Right lobe of liver (tissue), 6 donors: ENCODE measurements around the gene DUSP5. TPM values are rescaled to one million over a fixed set of nuclear protein-coding genes. Genes with fewer than 3 reads are reported as not detected.
A peak's percentile ranks its signal among the peaks of the same experiment; 100 is the strongest.
"Not testable (repeated sequence)": the region's sequence is repeated elsewhere in the genome, so short reads cannot be mapped to it uniquely, and the experiment has no call there.

Source experiments
- ATAC-seq, 4 donors: fragments of 200-7000 bp; cut with Tn5 transposase; one replicate each; pipeline ENCODE4 v1.9.1; 2020; ENCODE audit warnings: mild to moderate bottlenecking in 4 of 4, moderate library complexity in 4 of 4
- DNase-seq, 3 donors: peaks; one replicate each; pipeline ENCODE4 v3.0.0-alpha.2; 2020
- H3K27ac ChIP-seq, 3 donors: fragments of 200-600 bp; one replicate each; pipeline ENCODE4 v1.8.0; 2022
- H3K27me3 ChIP-seq, 2 donors: fragments of 200-600 bp; one replicate each; pipeline ENCODE4 v1.8.0; 2022
- H3K36me3 ChIP-seq, 4 donors: fragments of 200-600 bp; sonication (generic) in 1 of 4; one replicate each; pipeline versions ENCODE4 v1.5.1 to v1.8.0; 2017 to 2022; ENCODE audit warnings: control low read depth in 1 of 4
- H3K4me1 ChIP-seq, 4 donors: fragments of 200-600 bp; sonication (generic) in 1 of 4; one replicate each; pipeline versions ENCODE4 v1.5.1 to v1.8.0; 2017 to 2022; ENCODE audit warnings: control low read depth in 1 of 4
- H3K4me3 ChIP-seq, 3 donors: fragments of 200-600 bp; one replicate each; pipeline ENCODE4 v1.8.0; 2022
- H3K9me3 ChIP-seq, 4 donors: fragments of 200-600 bp; sonication (generic) in 1 of 4; one replicate each; pipeline versions ENCODE4 v1.5.1 to v1.8.0; 2017 to 2022; ENCODE audit warnings: control low read depth in 1 of 4
- POLR2A ChIP-seq: fragments of 450-650 bp; IDR thresholded peaks from one replicate; pipeline ENCODE4 v1.6.1; 2017; ENCODE audit warnings: antibody characterized with exemption, mild to moderate bottlenecking
- WGBS: methylation state at CpG from one replicate; pipeline ENCODE4 v1.1.6; 2018; ENCODE audit warnings: low coverage, low lambda C conversion rate; ENCODE audit not compliant: insufficient coverage; ENCODE audit errors: missing lambda C conversion rate; 5-methylcytosine and 5-hydroxymethylcytosine counted together
- intact Hi-C, 2 donors: fragments of 100-400 bp; cut with DNase I; formaldehyde crosslinking; loops; one replicate each; pipeline versions ENCODE4 v1.11.2 to v1.14.1; 2022
- total RNA-seq, 6 experiments: library from RNA; depleted of rRNA in 2 of 6; stranded (reverse); fragments of >200 nt in 2 of 6; fragmentation: NEBNext Ultra II Directional in 3 of 6; extraction: Animal tissue kit (Norgen Biotek cat#: 25700) in 3 of 6; gene quantifications; one replicate each; pipeline versions ENCODE4 v1.1.0 to v1.2.4, GENCODE V29; 2016 to 2023
- TF ChIP-seq, protein P1 (sequence below), 4 donors: fragments of 200-600 bp in 3 of 4; fragments of 450-650 bp in 1 of 4; IDR thresholded peaks; one replicate each; pipeline versions ENCODE4 v1.5.1 to v1.8.0; 2016 to 2022; ENCODE audit warnings: antibody characterized with exemption in 4 of 4, mild to moderate bottlenecking in 2 of 4
- donor health status: DM: no; HTN: yes; CAD: no.
- donor health status: DM: no; HTN: no; CAD: no.
- donor health status: DM: no; HTN: no; CAD: no.
- donor health status: DM: no; HTN: yes; CAD: no.
- donor health status: DM: no; HTN: yes; CAD: no.

DUSP5 gene
- total RNA-seq, 6 experiments from 2014 or later, result 2.3 to 47.7 (median 10.8) TPM

DNA sequence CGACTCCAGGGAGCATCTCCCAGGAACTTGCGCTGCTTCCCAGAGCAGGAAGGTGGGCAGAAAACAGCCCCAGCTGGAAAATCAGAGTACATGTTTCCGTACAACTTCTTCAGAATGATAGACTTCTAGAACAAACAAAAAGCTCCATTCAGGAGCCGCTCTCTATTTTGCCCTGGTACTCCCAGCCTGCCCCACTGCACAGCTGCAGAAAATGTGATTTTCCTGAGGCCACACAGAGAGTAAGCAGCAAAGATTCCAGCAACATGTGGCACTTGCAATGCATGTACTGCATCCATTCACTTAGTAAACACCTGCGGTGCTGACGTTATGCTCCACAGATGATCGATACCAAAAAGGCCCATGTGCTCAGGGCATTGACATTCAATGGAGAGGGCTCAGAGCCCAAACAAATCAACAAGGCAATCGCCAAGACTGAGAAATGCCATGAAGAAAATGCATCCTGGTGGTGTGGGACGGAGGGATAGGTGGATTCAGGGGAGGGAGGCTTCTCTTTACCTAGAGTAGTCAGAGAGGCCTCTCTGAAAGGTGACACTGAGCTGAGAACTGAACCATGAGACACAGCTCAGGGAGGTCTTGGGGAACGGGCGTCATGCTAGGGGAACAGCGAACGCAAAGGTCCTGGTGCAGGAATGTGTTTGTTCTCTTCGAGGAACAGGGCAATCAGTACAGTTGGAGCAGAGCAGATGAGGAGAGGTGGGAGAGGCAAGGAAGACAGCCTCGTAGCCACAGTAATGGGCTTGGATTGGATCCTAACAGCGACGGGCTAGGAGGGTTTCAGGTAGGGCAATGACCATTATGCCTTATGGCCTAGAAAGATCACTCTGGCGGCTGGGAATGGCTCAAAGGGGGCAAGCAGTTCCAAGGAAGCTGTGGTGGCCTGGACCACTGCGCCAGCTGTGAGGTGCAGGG lies 35.3 kb upstream of the DUSP5 start:
- intact Hi-C loops, result no loop called here
- H3K4me1 ChIP-seq, result peaks cover 0 to 23% (median 2%) of the 10 kb centered on the region in 4 donors
- TF ChIP-seq, protein P1, sequence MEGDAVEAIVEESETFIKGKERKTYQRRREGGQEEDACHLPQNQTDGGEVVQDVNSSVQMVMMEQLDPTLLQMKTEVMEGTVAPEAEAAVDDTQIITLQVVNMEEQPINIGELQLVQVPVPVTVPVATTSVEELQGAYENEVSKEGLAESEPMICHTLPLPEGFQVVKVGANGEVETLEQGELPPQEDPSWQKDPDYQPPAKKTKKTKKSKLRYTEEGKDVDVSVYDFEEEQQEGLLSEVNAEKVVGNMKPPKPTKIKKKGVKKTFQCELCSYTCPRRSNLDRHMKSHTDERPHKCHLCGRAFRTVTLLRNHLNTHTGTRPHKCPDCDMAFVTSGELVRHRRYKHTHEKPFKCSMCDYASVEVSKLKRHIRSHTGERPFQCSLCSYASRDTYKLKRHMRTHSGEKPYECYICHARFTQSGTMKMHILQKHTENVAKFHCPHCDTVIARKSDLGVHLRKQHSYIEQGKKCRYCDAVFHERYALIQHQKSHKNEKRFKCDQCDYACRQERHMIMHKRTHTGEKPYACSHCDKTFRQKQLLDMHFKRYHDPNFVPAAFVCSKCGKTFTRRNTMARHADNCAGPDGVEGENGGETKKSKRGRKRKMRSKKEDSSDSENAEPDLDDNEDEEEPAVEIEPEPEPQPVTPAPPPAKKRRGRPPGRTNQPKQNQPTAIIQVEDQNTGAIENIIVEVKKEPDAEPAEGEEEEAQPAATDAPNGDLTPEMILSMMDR (IDR thresholded peaks at IDR 0.05), result no peak
- TF ChIP-seq POLR2A, result no peak
- 64% methylated on average over 13 of the region's 19 CpGs for WGBS
- H3K27me3 ChIP-seq, result no peaks in the 10 kb centered on the region
- ATAC-seq (peak; percentile 61 to 69 (median 64)), DNase-seq (no peak)
- no peak overlapping the region for H3K4me3 ChIP-seq
- no peaks in the 10 kb centered on the region for H3K9me3 ChIP-seq
- peak overlapping the region; percentile 49 to 63 (median 62) for H3K27ac ChIP-seq
- H3K36me3 ChIP-seq, result no peaks in the 10 kb centered on the region

DNA sequence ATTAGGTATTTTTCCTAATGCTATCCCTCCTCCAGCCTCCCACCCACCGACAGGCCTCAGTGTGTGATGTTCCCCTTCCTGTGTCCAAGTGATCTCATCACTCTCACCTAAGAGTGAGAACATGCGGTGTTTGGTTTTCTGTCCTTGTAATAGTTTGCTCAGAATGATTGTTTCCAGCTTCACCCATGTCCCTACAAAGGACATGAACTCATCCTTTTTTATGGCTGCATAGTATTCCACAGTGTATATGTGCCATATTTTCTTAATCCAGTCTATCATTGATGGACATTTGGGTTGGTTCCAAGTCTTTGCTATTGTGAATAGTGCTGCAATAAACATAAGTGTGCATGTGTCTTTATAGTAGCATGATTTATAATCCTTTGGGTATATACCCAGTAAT lies 29.4 kb upstream of the DUSP5 start:
- H3K4me3 ChIP-seq, H3K27ac ChIP-seq, H3K9me3 ChIP-seq, intact Hi-C loops, H3K27me3 ChIP-seq, DNase-seq, H3K4me1 ChIP-seq, ATAC-seq, H3K36me3 ChIP-seq: not testable (repeated sequence)
- 79% methylated on average over 2 of the region's 2 CpGs for WGBS

DNA sequence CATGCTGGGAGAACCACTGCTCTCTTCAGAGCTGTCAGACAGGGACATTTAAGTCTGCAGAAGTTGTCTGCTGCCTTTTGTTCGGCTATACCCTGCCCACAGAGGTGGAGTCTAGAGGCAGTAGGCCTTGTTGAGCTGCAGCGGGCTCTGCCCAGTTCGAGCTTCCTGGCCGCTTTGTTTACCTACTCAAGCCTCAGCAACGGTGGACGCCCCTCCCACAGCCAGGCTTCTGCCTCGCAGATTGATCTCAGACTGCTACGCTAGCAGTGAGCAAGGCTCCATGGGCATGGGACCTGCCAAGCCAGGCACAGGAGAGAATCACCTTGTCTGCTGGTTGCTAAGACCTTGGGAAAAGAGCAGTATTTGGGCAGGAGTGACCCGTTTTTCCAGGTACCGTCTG lies 27.2 kb upstream of the DUSP5 start:
- H3K27me3 ChIP-seq, H3K4me1 ChIP-seq, H3K4me3 ChIP-seq, H3K27ac ChIP-seq, DNase-seq, ATAC-seq, H3K36me3 ChIP-seq, intact Hi-C loops, H3K9me3 ChIP-seq: not testable (repeated sequence)
- 65% methylated on average over 4 of the region's 10 CpGs for WGBS

DNA sequence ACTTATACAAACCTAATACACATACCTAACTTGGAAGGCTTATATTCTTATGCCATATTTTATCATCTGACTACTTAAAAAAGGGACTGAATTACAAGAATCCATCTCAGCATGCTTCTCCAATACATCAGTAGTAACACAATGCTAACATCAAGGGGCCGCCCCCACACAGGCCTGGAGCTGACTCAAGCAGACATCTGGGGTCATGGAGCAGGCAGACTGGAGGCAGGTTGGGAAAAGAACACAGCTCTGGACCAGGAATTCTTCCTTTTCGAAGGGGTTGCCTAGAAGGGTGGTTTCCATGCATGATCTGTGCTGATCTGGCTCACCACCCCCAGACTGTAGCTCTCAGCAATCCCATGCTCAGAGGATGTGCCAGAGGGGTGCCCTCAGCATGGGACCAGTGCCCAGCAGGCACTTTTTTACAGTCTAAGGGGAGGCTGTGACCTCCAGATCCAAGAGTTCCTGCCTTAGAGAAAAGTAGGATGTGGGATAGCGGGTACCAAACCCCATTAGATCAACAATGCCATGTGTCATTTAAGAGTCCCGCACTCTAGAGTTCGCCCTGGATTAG lies 26.1 kb upstream of the DUSP5 start:
- Histone ChIP-seq H3K27ac (no peak overlapping the region), H3K4me3 (no peak overlapping the region), H3K9me3 (no peaks in the 10 kb centered on the region), H3K27me3 (no peaks in the 10 kb centered on the region), H3K4me1 (no peaks in the 10 kb centered on the region), H3K36me3 (no peaks in the 10 kb centered on the region)
- 82% methylated on average over 2 of the region's 5 CpGs for WGBS
- DNase-seq (no peak), ATAC-seq (no peak)
- TF ChIP-seq, protein P1 (IDR thresholded peaks at IDR 0.05), result no peak
- TF ChIP-seq POLR2A, result no peak
- intact Hi-C loops, result no loop called here

DNA sequence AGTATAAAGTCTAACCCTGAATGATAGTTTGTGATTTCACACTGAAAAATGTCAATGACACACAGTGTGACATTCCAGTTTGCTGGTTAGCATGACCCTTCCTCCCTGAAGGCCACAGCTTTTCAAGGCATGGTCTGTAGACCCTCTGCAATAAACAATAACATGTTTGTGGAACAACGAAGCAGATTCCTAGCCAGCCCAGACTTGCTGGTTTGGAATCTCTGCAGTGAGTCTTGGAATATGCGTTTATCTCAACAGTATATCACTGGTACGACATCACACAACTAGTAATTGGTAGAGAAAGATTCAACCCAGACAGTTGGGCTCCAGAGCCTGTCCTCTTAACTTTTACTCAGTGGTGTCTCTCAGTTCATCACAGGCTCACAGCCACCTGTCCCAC lies 23.7 kb upstream of the DUSP5 start:
- 65% methylated on average over 2 of the region's 3 CpGs for WGBS
- Histone ChIP-seq H3K9me3 (no peaks in the 10 kb centered on the region), H3K27ac (no peak overlapping the region), H3K36me3 (no peaks in the 10 kb centered on the region), H3K4me3 (no peak overlapping the region), H3K4me1 (no peaks in the 10 kb centered on the region), H3K27me3 (no peaks in the 10 kb centered on the region)
- TF ChIP-seq, protein P1 (IDR thresholded peaks at IDR 0.05), result no peak
- no peak for TF ChIP-seq POLR2A
- intact Hi-C loops, result no loop called here
- ATAC-seq, result no peak
- no peak for DNase-seq
